SW480 (cell line): ENCODE results near the gene MPP3.
"Not testable (repeated sequence)": the region's sequence is repeated elsewhere in the genome, so short reads cannot be mapped to it uniquely, and the experiment has no call there.

Experiments
- DNase-seq: peaks from one replicate; pipeline ENCODE4 v3.0.0-alpha.2; 2016; ENCODE audit warnings: low spot score

Gene MPP3

GRCh38 chr17:43808076-43808475 is 24.9 kb downstream of the MPP3 start:
- DNase-seq: no peak

GRCh38 chr17:43805117-43805516 is 27.8 kb downstream of the MPP3 start:
- no peak for DNase-seq

GRCh38 chr17:43803758-43804157 is 29.2 kb downstream of the MPP3 start:
- no peak for DNase-seq

- DNase-seq: no peak
These were observed 31.1 kb downstream of the MPP3 start for GRCh38 chr17:43801844-43802243.

- no peak for DNase-seq
These were observed 32.2 kb downstream of the MPP3 start for GRCh38 chr17:43800736-43801135.

GRCh38 chr17:43799047-43799446 is 33.9 kb downstream of the MPP3 start:
- DNase-seq: no peak

- not testable (repeated sequence) for DNase-seq
These were observed 34.9 kb downstream of the MPP3 start for GRCh38 chr17:43798024-43798423.

- not testable (repeated sequence) for DNase-seq
These were observed 40.3 kb downstream of the MPP3 start for GRCh38 chr17:43792668-43793067.

- DNase-seq: peak; percentile 88
These were observed 41.4 kb downstream of the MPP3 start for GRCh38 chr17:43791589-43791988.

- no peak for DNase-seq
These were observed 42.5 kb downstream of the MPP3 start for GRCh38 chr17:43790311-43790940.

- DNase-seq: no peak
These were observed 43.5 kb downstream of the MPP3 start for GRCh38 chr17:43789482-43789881.

GRCh38 chr17:43788540-43788939 is 44.4 kb downstream of the MPP3 start:
- no peak for DNase-seq

- no peak for DNase-seq
These were observed 45.2 kb downstream of the MPP3 start for GRCh38 chr17:43787728-43788127.

- DNase-seq: no peak
These were observed 48.3 kb downstream of the MPP3 start for GRCh38 chr17:43784628-43785101.

- no peak for DNase-seq
These were observed 48.9 kb downstream of the MPP3 start for GRCh38 chr17:43784068-43784467.

GRCh38 chr17:43782913-43783680 is 49.8 kb downstream of the MPP3 start:
- no peak for DNase-seq

- no peak for DNase-seq
These were observed 52.8 kb downstream of the MPP3 start, which contains the start of gene CFAP97D1 for GRCh38 chr17:43780135-43780534. Gene CFAP97D1, plus strand, starts transcription at chr17:43780435. Its CDS starts 28 bp downstream, at chr17:43780463.

- peak; percentile 65 for DNase-seq
These were observed 53.5 kb downstream of the MPP3 start for GRCh38 chr17:43779145-43780125.

GRCh38 chr17:43778337-43779144 is 54.4 kb downstream of the MPP3 start, which contains the start of gene DUSP3:
Gene DUSP3, minus strand, starts transcription at chr17:43778977. Its CDS starts 53 bp downstream, at chr17:43778924.
- peak; percentile 90 for DNase-seq

- DNase-seq: no peak
These were observed 58.4 kb downstream of the MPP3 start for GRCh38 chr17:43774304-43775250.
